Subcutaneous abdominal adipose tissue (tissue), 5 donors: Measurements from ENCODE around the gene LRRC59.

Experiments
- H3K27ac ChIP-seq: one replicate; pipeline ENCODE4 v1.7.0; 2013; ENCODE audit warnings: low read depth, mild to moderate bottlenecking, inconsistent platforms, low read length, moderate library complexity
- H3K27me3 ChIP-seq, 5 donors: one replicate each; pipeline ENCODE4 v1.7.0; 2013; ENCODE audit warnings: low read length in 5 of 5, inconsistent platforms in 1 of 5; ENCODE audit not compliant: control insufficient read depth in 5 of 5, insufficient read depth in 4 of 5
- H3K36me3 ChIP-seq, 5 donors: one replicate each; pipeline ENCODE4 v1.7.0; 2013; ENCODE audit warnings: low read length in 5 of 5; ENCODE audit not compliant: control insufficient read depth in 5 of 5, insufficient read depth in 5 of 5
- H3K4me1 ChIP-seq, 5 donors: one replicate each; pipeline ENCODE4 v1.7.0; 2013; ENCODE audit warnings: low read length in 5 of 5, mild to moderate bottlenecking in 3 of 5, moderate library complexity in 1 of 5; ENCODE audit not compliant: control insufficient read depth in 5 of 5, insufficient read depth in 5 of 5
- H3K4me3 ChIP-seq, 5 donors: one replicate each; pipeline ENCODE4 v1.7.0; 2013; ENCODE audit warnings: low read length in 5 of 5, low read depth in 1 of 5
- H3K9ac ChIP-seq, 5 donors: one replicate each; pipeline ENCODE4 v1.7.0; 2013; ENCODE audit warnings: low read length in 5 of 5, mild to moderate bottlenecking in 4 of 5, moderate library complexity in 3 of 5
- H3K9me3 ChIP-seq, 5 donors: one replicate each; pipeline ENCODE4 v1.7.0; 2013; ENCODE audit warnings: low read length in 5 of 5; ENCODE audit not compliant: control insufficient read depth in 5 of 5
- donor health status: healthy.
- donor health status: healthy.
- donor health status: healthy.
- donor health status: healthy.
- donor health status: healthy.

LRRC59 gene

DNA sequence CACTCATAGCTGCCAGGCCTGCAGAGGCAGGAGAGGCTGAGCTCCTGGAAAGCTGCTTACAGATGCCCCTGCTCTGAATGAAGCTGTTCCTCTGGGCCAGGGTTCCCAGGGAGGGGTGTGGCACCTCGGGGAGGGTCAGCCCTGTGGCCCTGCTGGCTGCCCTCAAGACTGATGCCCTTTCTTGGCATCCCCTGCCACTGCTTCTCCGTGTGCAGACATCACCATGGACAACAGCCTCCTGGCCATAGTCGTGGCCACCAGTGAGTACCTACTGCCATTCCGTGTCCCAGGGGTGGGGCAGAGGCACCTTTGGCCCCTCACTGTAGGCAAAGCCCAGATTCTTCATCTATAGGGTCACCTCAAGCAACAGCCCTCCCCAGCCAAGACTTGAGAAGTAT lies 33.3 kb downstream of the LRRC59 start:
- Histone ChIP-seq H3K9me3 (no peaks in the 10 kb centered on the region), H3K36me3 (peaks cover 5 to 62% (median 59%) of the 10 kb centered on the region in 5 donors), H3K4me1 (peaks cover 0 to 7% (median 4%) of the 10 kb centered on the region in 5 donors), H3K27ac (no peak overlapping the region), H3K4me3 (no peak overlapping the region), H3K9ac (no peak overlapping the region), H3K27me3 (no peaks in the 10 kb centered on the region)

DNA sequence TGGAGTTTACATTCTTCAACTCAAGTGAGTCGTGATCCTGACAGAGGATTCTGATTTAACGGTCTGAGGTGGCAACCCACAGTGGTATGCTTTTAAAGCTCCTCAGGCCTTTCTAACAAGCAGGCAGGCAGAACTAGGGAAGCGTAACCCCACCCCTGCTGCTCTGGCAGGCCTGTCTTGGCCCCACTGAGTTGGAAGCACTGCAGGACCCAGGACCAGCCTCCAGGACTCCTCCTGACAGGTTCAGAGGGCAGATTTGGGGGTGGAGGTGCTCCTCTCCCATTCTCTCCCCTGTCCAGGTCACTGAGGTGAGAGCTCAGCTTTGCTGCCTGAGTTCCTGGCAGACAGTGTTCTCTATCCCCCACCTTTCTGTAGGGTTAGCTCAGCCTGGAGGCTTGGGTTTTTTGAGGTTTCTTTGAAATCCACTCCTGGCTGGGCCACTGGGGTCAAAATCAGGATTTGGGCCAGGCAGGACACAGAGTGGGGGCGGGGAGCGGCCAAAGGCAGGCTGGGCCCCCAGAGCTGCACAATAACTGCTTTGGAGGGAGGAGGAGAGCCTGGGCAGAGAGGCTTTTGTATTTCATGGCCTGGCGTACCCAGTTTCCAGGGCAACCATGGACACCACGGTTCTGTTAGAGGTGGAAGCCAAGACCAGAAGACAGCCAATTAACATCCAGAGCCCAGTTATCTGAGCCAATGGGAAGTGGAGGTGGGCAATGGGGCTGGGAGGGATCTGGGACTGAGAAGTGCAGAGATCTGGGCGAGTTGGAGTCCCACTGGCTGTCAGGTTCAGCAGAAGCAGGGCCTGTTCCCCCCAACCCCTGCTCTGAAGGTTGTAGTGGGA lies 33.9 kb downstream of the LRRC59 start:
- no peaks in the 10 kb centered on the region for H3K27me3 ChIP-seq
- H3K9ac ChIP-seq = no peak overlapping the region
- H3K4me1 ChIP-seq = peaks cover 0 to 7% (median 4%) of the 10 kb centered on the region in 5 donors
- no peak overlapping the region for H3K4me3 ChIP-seq
- no peaks in the 10 kb centered on the region for H3K9me3 ChIP-seq
- H3K27ac ChIP-seq = no peak overlapping the region
- H3K36me3 ChIP-seq = peaks cover 0 to 63% (median 59%) of the 10 kb centered on the region in 5 donors

DNA sequence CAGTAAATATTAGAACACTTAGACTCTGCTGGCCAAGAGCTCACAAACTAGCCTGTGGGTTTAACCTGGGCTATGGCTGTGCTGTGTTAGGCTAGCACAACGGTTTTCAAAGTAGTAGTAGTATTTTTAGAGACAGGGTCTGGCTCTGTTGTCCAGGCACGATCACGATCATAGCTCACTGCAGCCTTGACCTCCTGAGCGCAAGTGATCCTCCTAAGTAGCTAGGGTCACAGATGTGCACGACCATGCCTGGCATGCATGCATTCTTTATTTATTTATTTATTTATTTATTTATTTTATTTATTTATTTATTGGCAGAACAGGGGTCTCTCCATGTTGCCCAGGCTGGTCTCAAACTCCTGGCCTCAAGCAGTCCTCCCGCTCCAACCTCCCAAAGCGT lies 34.7 kb downstream of the LRRC59 start:
- H3K36me3 ChIP-seq = peaks cover 0 to 63% (median 56%) of the 10 kb centered on the region in 5 donors
- H3K27me3 ChIP-seq = no peaks in the 10 kb centered on the region
- H3K9me3 ChIP-seq = no peaks in the 10 kb centered on the region
- no peak overlapping the region for H3K4me3 ChIP-seq
- no peak overlapping the region for H3K27ac ChIP-seq
- H3K4me1 ChIP-seq = peaks cover 0 to 7% (median 4%) of the 10 kb centered on the region in 5 donors
- H3K9ac ChIP-seq = peak overlapping the region in 1 of 5 donors; percentile 11

DNA sequence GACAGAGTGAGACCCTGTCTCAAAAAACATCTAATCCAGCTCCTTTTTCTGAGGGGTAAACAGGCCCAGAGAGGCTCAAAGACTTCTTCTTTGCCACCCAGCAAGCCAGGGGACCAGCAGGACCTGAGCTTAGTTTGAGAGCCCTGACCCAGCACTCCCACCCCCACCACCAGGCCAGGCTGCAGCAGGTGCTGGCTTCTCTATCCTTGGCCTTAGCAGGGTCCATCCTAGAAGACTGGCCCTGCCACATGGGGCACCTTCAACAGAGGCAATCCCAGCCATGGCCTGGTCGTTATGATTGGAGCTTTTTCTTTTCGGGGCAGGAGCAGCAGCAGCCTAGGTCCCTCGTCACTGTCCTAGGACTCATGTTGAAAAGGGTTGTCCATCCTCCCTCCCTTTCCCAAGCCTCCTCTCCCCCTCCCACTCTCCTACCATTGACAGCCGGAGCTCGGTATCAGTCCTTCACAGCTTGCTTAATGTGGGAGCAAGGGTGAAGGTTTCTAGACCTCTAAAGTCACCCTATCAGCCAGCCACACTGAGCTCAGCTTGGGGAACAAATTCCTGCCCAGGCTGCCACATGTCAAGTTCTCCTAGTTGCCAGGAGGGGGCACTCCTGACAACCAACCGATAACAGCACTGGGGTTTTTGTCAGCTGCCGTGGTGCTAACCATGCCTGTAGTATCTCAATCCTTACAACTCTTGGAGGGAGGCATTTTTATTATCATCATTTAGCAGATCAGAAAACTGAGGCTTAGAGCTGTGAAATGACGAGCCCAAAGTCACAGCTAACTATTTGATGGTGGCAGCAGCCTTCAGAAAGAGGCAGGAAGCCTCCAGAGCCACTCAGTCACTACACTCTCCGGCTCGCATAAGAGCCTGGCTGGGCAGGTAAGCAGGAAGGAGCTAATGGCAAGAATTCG lies 35.5 kb downstream of the LRRC59 start:
- peak overlapping the region in 1 of 5 donors; percentile 11 for H3K9ac ChIP-seq
- H3K36me3 ChIP-seq = peaks cover 0 to 61% (median 54%) of the 10 kb centered on the region in 5 donors
- no peaks in the 10 kb centered on the region for H3K27me3 ChIP-seq
- peaks cover 0 to 7% (median 4%) of the 10 kb centered on the region in 5 donors for H3K4me1 ChIP-seq
- H3K4me3 ChIP-seq = no peak overlapping the region
- H3K27ac ChIP-seq = no peak overlapping the region
- no peaks in the 10 kb centered on the region for H3K9me3 ChIP-seq

DNA sequence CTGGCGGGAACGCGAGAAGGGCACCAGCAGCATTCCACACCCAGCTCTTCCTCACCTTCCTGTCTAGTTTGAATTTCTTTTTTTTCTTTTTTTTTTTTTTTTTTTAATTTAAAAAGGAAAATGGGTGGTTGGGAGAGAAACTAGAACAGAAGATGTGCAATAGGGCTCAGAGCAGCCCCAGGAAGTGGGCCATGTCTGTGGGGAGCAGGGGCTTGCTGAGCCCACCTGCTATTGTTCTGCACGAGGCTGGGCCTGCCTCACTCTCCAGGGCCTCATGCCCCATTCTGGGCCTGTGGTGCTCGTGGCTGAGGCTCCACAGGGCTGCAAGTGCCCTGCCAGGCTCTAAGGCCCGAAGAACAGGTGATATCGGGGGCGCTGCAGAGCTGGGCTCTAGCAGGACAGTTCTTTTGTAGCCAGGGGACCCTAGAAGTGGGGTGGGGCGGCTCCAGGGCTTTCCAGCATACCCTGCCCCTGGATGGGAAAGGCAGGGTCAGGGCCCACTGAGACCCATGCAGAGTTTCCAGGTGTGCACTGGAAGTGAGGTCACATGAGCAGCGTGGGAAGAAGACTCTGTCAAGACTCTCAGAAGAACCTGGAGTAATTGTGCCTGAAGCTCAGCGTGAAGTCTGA lies 36.7 kb downstream of the LRRC59 start:
- Histone ChIP-seq H3K27ac (no peak overlapping the region), H3K4me1 (peaks cover 0 to 7% (median 4%) of the 10 kb centered on the region in 5 donors), H3K27me3 (no peaks in the 10 kb centered on the region), H3K4me3 (no peak overlapping the region), H3K9me3 (no peaks in the 10 kb centered on the region), H3K9ac (no peak overlapping the region), H3K36me3 (peaks cover 0 to 61% (median 56%) of the 10 kb centered on the region in 5 donors)

DNA sequence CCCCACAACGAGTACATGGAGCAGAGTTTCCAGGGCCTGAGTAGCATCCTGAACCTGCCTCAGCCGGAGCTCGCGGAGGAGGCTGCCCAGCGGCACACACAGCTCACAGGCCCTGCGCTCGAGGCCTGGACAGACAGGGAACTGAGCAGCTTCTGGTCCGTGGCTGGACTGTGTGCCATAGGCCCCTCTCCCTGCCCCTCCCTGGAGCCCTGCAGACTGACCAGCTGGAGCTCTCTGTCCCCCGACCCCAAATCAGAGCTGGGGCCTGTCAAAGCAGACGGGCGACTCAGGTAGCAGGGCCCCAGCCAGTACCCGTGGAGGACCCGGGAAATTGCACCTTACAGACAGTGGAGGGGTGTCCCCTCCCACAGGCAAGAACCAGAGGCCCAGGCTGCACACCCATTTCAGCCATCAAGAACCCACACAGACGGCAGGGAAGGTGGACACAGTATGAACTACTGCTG lies 37.3 kb downstream of the LRRC59 start:
- Histone ChIP-seq H3K27me3 (no peaks in the 10 kb centered on the region), H3K36me3 (peaks cover 0 to 62% (median 57%) of the 10 kb centered on the region in 5 donors), H3K4me3 (no peak overlapping the region), H3K9ac (no peak overlapping the region), H3K4me1 (peaks cover 0 to 7% (median 4%) of the 10 kb centered on the region in 5 donors), H3K9me3 (no peaks in the 10 kb centered on the region), H3K27ac (no peak overlapping the region)

DNA sequence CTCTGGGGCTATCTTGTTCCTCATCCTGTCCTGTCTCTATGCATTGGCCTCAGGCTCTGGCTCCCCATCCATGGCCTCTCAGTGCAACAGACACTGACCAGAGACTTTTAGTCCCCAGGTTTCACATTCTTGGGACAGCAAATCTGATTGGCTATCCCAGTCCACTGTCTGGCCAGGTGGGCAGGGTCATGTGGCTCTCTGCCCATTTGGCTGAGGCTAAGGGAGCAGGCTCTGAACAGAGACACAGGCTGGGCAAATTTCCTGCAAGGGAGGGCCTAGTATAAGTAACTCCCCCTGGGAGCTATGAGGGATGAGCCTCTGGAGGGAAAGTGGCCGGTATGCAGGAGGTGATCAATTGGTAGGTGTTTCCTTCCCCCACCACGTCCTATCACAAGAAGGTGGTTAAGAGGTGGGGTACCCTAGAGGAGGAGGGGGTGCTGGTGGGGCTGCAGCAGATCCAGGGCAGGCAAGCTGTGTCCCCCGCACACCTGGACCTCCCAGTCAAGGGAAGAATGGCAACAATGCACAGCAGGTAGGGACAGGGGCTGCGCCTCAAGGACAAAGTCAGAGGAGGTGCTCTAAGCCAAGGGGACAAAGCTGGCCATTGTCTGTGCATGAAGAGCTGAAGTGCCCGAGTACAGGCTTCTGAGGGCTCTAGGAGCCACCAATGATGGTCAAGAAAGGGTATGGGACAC lies 38.2 kb downstream of the LRRC59 start:
- Histone ChIP-seq H3K27me3 (no peaks in the 10 kb centered on the region), H3K9me3 (no peaks in the 10 kb centered on the region), H3K4me3 (no peak overlapping the region), H3K4me1 (peaks cover 0 to 7% (median 4%) of the 10 kb centered on the region in 5 donors), H3K9ac (no peak overlapping the region), H3K27ac (no peak overlapping the region), H3K36me3 (peaks cover 0 to 69% (median 61%) of the 10 kb centered on the region in 5 donors)

DNA sequence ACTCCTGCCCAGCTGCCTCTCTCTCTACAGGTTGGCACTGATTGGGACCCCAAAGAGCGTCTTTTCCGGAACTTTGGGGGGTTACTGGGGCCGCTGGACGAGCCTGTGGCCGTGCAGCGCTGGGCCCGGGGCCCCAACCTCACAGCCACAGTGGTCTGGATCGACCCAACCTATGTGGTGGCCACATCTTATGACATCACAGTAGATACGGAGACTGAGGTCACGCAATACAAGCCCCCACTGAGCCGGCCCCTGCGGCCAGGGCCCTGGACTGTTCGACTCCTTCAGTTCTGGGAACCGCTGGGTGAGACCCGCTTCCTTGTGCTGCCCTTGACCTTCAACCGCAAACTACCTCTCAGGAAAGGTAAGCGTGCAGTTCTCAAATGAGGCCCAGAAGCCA lies 39.1 kb downstream of the LRRC59 start:
- Histone ChIP-seq H3K27ac (no peak overlapping the region), H3K27me3 (no peaks in the 10 kb centered on the region), H3K9me3 (no peaks in the 10 kb centered on the region), H3K4me1 (peaks cover 0 to 7% (median 4%) of the 10 kb centered on the region in 5 donors), H3K4me3 (no peak overlapping the region), H3K36me3 (peaks cover 0 to 79% (median 69%) of the 10 kb centered on the region in 5 donors), H3K9ac (no peak overlapping the region)

DNA sequence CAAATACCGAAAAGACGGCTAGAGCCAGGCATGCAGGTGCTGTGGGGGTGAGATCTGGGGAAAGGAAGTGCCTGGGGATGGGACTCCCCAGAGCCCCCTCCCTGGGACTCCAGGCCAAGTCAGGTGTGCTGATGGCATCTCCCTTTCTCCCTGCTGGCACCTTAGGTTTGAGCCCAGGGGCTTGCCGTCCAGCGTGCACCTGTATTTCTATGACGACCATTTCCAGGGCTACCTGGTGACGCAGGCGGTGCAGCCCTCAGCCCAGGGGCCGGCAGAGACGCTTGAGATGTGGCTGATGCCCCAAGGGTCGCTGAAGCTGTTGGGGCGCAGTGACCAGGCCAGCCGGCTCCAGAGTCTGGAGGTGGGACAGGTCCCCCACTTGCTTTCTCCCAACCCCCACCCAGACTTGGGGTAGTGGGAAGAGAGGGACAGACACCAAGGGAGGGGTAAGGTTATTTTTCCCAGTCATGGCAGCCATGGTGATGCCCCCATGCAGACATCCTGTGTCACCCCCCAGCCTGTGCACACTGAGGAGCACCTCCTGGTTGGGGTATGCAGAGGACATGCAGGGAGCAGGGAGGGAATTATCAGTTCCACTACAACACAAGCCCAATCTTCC lies 40.3 kb downstream of the LRRC59 start:
- Histone ChIP-seq H3K4me3 (no peak overlapping the region), H3K9me3 (no peaks in the 10 kb centered on the region), H3K36me3 (peaks cover 0 to 83% (median 73%) of the 10 kb centered on the region in 5 donors)

More for the DNA sequence above, 40.3 kb downstream of the LRRC59 start:
- Histone ChIP-seq H3K27ac (no peak overlapping the region), H3K27me3 (no peaks in the 10 kb centered on the region), H3K4me1 (peaks cover 0 to 8% (median 4%) of the 10 kb centered on the region in 5 donors), H3K9ac (no peak overlapping the region)
